GM10847 (cell line): ENCODE results near the gene YAP1.

Experiments
- POLR2A ChIP-seq: IDR thresholded peaks from 2 replicates; pipeline ENCODE4 v1.6.1; 2011; ENCODE audit not compliant: insufficient read length; ENCODE audit errors: extremely low read depth

YAP1 gene

DNA sequence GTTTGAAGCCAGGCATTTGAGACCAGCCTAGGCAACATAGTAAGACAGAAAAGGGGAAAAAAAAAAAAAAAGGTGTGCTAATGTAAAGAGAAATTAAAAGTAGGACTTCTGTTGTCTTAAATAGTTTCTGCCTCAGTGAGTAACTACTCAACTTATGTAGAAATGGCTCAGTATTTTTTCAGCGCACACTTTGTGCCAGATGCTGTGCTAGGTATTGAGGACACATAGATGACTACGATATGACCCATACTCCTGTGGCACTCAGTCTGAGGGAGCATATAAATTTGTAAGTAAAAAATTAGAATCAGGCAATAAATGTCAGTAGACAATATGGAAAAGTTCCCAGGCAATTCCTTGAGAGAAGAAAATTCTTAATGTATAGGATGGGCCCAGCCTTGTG is 93.9 kb downstream of the YAP1 start:
- TF ChIP-seq POLR2A = no peak

DNA sequence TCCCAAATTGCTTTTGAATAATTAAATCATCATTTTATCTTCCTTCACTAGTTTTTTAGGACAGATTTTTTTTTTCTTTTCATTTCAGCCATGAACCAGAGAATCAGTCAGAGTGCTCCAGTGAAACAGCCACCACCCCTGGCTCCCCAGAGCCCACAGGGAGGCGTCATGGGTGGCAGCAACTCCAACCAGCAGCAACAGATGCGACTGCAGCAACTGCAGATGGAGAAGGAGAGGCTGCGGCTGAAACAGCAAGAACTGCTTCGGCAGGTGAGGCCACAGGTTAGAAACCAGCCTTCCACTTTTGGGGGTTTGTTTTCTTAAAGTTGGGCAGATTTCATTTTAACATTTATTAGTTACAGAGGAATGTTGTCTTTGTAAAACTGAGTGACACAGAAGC is 95.6 kb downstream of the YAP1 start:
- no peak for TF ChIP-seq POLR2A

DNA sequence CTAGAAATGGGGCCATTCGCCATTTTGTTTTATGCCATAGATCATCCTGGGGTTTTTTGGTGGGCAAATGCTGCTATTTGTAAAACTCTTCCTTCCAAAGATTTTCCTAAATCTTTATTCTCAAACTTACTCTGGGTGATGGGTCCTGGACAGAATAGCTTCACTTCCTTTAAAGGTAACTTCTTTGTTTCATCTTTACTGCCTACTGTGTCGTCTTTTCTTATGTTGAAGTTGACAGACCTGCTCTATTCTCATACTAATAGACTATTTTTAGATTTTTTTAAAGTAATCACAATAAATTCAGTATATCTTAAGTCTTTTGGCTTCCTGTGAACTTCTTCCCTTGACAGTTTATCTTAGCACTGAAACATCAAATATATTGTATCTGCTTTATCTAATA is 98.6 kb downstream of the YAP1 start:
- no peak for TF ChIP-seq POLR2A

DNA sequence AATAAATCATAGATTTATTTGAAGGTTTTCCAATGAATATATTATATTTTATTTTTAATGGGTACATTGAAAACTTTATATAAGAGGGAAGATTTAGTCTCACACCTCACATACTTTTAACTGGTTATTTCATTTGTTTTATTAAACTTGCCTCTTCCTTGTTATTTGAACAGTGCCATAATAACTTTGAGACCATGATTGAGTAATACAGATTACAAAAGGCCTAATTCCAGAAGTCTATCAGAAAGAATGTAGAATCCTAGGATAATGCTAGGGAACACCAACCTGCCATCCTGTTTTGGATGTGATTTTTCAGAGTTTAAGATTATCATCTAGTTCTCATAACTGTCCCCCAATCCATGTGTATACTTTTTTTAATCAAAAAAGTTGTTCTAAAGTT is 104.4 kb downstream of the YAP1 start:
- TF ChIP-seq POLR2A = no peak

DNA sequence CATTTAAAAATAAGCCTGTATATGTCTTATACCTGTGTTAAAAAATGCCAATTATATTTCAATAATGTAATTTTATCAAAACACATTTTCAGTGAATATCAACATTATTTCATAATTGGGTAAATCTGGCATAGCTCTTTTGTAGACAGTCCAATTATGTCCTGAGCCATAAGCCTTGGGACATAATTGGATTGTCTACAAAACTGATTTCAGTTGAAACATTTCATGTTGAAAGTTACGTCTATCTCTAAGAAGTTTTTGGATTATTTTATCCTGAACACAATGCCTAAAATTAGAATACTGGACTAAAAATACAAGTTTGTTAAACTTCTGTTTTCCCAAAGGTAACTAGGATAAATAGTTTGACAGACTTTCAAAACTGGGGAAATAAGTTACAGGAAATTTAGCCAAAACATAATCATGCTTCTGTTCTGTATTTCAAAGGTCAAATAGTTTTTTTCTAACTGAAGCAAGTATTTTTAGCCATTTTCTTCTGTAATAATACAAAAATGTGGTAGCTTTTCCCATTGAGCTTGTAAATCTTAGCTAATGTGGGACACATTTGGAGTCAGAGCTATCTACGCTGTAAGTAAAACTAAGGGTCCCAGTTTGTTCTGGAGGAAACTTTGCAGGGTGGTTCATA is 106.3 kb downstream of the YAP1 start:
- no peak for TF ChIP-seq POLR2A

DNA sequence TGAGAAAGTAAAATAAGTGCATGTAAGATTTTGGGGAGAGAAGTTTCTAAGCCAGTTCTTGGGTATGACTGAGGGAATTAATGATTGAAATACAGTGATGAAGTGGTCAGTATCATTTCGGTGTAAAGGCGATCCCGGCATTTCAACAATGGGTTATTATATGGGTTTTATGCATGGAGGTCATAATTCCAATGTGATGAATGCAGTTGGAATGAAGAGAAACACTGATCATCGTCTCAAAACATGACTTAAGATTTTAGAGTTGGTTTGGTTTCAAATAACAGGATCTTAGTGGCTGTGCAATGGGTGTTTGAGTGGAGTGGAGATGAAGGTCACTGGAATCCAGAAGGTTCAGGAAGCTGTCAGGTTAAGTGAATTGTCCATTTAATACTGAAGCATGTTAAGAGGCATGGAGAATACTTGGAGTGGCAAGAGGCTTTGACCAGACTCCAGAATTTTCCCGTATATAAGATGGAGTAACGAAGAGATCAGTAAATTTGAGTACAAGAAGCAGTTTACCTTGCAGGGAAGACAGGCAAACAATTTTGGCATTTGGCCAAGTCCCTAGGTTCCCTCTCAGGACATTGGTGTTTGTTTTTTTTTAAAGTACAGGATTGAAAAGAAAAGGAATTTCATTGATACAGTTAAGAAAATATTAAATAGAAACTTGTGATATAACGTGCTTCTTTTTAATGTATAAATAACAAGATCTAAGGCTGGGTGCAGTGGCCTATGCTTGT is 110.7 kb downstream of the YAP1 start:
- no peak for TF ChIP-seq POLR2A

DNA sequence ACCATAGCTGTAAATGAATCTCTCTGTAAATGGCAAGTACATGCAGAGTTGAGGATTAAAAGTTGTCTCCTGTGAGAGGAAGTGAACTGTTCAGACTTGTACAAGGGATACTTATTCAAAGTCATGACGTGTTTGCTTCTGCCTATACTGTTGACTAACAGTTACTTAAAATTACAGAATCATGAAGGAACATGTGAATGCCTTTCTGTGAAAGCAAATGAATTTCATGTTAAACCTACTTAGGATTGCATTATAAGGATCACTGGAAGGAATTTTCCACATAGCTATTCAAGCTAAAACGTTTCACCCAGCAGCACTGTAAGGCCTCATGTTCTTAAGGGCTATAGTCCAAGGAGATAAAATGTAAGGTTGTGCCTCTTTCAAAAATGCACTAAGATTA is 113.6 kb downstream of the YAP1 start:
- no peak for TF ChIP-seq POLR2A

DNA sequence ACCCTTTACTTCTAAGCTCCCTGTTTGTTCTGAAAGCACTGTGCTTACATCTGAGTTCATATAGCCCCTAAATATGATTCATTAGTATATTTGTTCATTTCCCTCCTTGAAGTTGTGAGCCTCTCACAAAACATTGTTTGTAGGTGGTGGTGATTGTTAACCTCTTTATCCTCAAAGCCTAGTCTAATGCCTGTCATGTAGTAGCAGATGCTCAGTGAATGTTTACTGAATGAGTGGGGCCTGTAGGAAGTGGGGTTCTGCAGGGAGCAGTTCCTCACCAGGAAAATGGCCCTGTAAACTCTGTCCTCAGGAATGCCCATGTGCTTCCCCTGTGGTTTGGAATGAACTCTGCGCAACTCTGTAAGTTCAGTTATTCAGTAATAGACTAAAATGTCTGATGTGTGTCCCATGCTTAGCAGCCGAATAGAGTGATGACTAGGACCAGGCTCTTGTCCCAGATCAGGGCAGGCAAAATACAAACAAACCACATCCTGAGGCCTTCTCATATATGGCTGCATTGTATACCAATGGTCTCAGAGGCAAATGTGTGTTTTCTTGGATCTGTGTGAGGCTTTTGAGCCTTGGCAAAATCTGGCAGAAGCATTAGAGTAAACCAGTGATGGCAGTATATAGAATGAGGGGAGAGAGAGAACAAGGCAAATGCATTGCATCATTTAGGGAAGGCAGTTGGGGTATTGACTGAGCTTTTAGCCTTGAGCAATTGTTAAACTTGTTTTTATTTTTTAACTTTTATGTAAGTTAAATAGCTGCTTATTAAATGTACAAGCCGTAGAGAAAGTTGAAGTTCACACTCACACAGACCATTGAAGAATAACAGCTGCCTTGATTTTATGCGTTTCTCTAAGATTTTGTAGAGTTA is 115.7 kb downstream of the YAP1 start:
- TF ChIP-seq POLR2A = no peak

DNA sequence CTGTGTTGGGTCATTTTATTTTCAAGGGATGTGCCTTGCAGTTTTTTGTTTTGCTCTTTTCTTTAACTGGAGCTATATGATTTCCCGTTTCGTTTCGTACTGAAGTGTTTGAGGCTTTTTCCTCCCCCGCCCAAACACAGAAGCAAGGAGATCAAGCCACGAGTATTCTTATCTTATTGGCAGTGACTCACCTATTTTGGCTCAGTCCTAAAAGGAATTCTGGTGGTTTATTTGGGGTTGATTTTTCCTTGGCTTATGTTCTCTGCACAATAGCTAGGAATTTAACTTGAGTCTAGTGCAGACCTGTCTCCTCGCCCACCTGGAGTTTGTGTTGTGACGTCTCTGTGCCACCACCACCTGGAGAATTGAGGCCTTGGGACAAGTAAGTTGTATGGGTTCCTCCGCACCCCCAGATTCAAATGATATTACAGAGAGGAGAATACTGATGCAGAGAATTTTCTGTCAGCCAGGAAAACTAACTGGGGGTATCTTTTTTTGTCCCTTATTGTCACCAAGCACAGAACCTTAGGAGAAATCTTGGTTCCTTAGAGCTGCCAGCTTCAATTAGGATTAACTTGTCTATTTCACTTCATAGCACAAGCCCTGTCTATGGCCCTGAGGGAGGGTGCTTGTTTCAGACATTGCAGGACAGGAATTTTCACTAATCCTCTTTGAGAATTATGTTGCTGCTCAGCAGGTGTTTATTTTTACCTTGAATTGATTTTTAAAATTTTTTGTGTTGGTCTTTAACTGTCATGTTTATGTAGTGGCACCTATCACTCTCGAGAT is 116.6 kb downstream of the YAP1 start:
- no peak for TF ChIP-seq POLR2A

DNA sequence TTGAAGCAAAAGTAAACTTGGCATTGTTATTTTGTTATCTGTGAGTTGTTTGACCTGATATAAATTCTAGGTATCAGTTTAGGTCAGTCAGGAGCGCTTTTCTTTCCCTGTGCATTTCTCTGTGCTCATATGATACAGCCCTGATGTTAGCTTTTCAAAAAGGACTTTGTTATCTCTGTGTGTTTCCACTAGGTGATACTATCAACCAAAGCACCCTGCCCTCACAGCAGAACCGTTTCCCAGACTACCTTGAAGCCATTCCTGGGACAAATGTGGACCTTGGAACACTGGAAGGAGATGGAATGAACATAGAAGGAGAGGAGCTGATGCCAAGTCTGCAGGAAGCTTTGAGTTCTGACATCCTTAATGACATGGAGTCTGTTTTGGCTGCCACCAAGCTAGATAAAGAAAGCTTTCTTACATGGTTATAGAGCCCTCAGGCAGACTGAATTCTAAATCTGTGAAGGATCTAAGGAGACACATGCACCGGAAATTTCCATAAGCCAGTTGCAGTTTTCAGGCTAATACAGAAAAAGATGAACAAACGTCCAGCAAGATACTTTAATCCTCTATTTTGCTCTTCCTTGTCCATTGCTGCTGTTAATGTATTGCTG is 119.4 kb downstream of the YAP1 start:
- TF ChIP-seq POLR2A = no peak

DNA sequence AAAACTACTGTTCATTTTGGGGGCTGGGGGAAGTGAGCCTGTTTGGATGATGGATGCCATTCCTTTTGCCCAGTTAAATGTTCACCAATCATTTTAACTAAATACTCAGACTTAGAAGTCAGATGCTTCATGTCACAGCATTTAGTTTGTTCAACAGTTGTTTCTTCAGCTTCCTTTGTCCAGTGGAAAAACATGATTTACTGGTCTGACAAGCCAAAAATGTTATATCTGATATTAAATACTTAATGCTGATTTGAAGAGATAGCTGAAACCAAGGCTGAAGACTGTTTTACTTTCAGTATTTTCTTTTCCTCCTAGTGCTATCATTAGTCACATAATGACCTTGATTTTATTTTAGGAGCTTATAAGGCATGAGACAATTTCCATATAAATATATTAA is 119.9 kb downstream of the YAP1 start:
- TF ChIP-seq POLR2A = no peak

DNA sequence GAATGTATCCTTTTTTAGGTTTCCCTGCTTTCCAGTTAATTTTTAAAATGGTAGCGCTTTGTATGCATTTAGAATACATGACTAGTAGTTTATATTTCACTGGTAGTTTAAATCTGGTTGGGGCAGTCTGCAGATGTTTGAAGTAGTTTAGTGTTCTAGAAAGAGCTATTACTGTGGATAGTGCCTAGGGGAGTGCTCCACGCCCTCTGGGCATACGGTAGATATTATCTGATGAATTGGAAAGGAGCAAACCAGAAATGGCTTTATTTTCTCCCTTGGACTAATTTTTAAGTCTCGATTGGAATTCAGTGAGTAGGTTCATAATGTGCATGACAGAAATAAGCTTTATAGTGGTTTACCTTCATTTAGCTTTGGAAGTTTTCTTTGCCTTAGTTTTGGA is 120.7 kb downstream of the YAP1 start:
- TF ChIP-seq POLR2A = no peak

DNA sequence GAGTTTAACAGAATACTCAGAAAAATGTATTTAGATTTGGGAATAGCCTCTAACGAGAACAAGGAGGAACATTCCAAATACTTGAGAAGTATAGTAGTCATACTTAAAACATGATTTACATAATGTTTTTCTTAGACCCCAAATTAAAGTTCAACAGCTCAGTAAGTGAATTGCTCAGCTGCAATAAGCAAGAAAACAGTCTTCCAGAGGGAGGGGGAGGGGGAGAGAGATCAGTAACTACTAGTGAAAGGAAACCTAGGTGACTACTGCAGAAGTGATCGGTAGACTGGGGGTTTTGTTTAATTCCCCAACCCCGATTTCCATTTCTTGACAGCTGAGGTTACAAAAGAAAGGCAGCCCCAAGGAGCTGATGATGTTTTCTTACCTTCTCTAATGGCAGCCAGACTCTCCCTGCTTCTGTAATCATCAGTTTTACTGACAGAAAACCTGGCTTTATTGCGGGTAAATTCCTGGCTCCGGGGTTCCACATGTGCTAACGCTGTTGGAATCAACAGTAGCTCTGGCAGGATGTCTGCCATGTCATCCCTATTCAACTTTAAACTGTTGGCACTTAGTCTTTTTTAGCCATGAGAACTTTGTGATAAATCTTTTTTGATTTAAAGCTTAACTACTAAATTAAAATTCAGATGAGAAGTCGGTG is 124.7 kb downstream of the YAP1 start:
- TF ChIP-seq POLR2A = no peak

DNA sequence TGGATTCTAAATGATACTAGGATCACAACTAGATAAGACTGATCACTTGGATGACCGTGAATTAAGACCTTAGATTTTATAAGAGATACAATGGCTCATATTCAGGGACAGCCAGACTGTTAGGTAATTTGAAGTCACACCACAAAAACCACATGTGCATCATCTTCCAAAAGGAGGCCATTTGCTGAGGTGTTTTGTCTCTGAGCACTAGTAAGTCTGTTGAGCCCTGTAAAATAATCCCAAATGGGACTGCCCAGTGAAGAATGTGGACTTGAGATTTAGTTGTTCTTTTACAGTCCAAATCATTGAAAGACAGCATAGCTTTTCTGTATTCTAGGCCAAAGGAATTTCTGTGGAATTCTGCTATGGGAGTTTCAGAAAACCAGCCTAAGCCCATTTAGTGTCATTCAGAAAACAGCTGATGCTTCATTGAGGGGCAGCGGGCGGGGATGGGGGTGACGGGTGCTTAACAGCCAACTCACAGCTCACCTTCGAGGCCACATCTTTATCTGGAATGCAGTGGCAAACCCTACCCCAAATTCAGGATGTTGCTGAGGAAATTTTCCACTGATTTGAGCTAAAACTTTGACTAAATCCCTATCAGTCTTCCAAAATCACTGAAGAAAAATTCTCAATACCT is 127.0 kb downstream of the YAP1 start:
- no peak for TF ChIP-seq POLR2A

DNA sequence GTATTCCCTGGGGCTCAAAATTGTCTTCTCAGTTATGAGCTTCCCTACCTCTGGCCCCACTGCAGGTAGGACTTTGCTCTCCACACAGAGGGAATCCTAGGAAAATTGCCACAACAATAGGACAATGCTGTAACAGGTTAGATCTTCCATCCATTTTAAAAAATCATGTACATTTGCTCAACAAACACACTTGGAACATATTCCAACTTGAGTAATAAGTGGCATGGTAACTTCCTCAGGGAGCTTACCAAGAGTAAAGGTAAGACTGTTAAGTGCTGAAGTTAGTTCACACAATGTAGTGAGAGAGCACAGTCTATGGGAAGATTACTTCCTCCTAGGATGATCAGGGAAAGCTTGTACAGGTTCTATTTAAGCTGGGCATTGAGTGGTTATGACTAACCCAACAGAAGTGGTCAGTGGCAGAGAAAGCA is 128.2 kb downstream of the YAP1 start:
- TF ChIP-seq POLR2A = no peak
